ENCODE data around the gene FHOD3.

FHOD3 gene

GRCh38 chr18:36702401-36703013 lies 405.0 kb downstream of the FHOD3 start:
- TF ChIP-seq GATA2 (IDR thresholded peaks at IDR 0.05; ENCODE audit: low read depth, low read length) (no peak), GATA3 (IDR thresholded peaks at IDR 0.05; ENCODE audit: low read depth, low read length) (no peak)

- TF ChIP-seq GATA3 (IDR thresholded peaks at IDR 0.05; ENCODE audit: low read depth, low read length) (no peak), GATA2 (IDR thresholded peaks at IDR 0.05; ENCODE audit: low read depth, low read length) (no peak)
Observed at GRCh38 chr18:36704156-36704555, 406.6 kb downstream of the FHOD3 start.

- no peak for TF ChIP-seq GATA3 (IDR thresholded peaks at IDR 0.05; ENCODE audit: low read depth, low read length)
- no peak for TF ChIP-seq GATA2 (IDR thresholded peaks at IDR 0.05; ENCODE audit: low read depth, low read length)
Observed at GRCh38 chr18:36706134-36706881, 408.8 kb downstream of the FHOD3 start.

- no peak for TF ChIP-seq GATA3 (IDR thresholded peaks at IDR 0.05; ENCODE audit: low read depth, low read length)
- TF ChIP-seq GATA2 (IDR thresholded peaks at IDR 0.05; ENCODE audit: low read depth, low read length), result no peak
Observed at GRCh38 chr18:36708366-36708765, 410.9 kb downstream of the FHOD3 start.

GRCh38 chr18:36709315-36709714 lies 411.8 kb downstream of the FHOD3 start:
- TF ChIP-seq GATA3 (IDR thresholded peaks at IDR 0.05; ENCODE audit: low read depth, low read length), result no peak
- no peak for TF ChIP-seq GATA2 (IDR thresholded peaks at IDR 0.05; ENCODE audit: low read depth, low read length)

GRCh38 chr18:36711014-36711725 lies 413.7 kb downstream of the FHOD3 start:
- TF ChIP-seq GATA2 (IDR thresholded peaks at IDR 0.05; ENCODE audit: low read depth, low read length), result no peak
- no peak for TF ChIP-seq GATA3 (IDR thresholded peaks at IDR 0.05; ENCODE audit: low read depth, low read length)

GRCh38 chr18:36711813-36712444 lies 414.4 kb downstream of the FHOD3 start:
- TF ChIP-seq GATA3 (IDR thresholded peaks at IDR 0.05; ENCODE audit: low read depth, low read length) (no peak), GATA2 (IDR thresholded peaks at IDR 0.05; ENCODE audit: low read depth, low read length) (no peak)

GRCh38 chr18:36714476-36714875 lies 417.0 kb downstream of the FHOD3 start:
- TF ChIP-seq GATA2 (IDR thresholded peaks at IDR 0.05; ENCODE audit: low read depth, low read length) (no peak), GATA3 (IDR thresholded peaks at IDR 0.05; ENCODE audit: low read depth, low read length) (no peak)

- no peak for TF ChIP-seq GATA2 (IDR thresholded peaks at IDR 0.05; ENCODE audit: low read depth, low read length)
- no peak for TF ChIP-seq GATA3 (IDR thresholded peaks at IDR 0.05; ENCODE audit: low read depth, low read length)
Observed at GRCh38 chr18:36717422-36718110, 420.1 kb downstream of the FHOD3 start.

GRCh38 chr18:36718705-36719328 lies 421.3 kb downstream of the FHOD3 start:
- no peak for TF ChIP-seq GATA3 (IDR thresholded peaks at IDR 0.05; ENCODE audit: low read depth, low read length)
- TF ChIP-seq GATA2 (IDR thresholded peaks at IDR 0.05; ENCODE audit: low read depth, low read length), result no peak

GRCh38 chr18:36719630-36720029 lies 422.1 kb downstream of the FHOD3 start:
- TF ChIP-seq GATA2 (IDR thresholded peaks at IDR 0.05; ENCODE audit: low read depth, low read length) (no peak), GATA3 (IDR thresholded peaks at IDR 0.05; ENCODE audit: low read depth, low read length) (no peak)

- TF ChIP-seq GATA3 (IDR thresholded peaks at IDR 0.05; ENCODE audit: low read depth, low read length) (no peak), GATA2 (IDR thresholded peaks at IDR 0.05; ENCODE audit: low read depth, low read length) (no peak)
Observed at GRCh38 chr18:36724169-36724568, 426.7 kb downstream of the FHOD3 start.

- TF ChIP-seq GATA3 (IDR thresholded peaks at IDR 0.05; ENCODE audit: low read depth, low read length) (no peak), GATA2 (IDR thresholded peaks at IDR 0.05; ENCODE audit: low read depth, low read length) (no peak)
Observed at GRCh38 chr18:36724591-36725001, 427.1 kb downstream of the FHOD3 start.

Measured in SH-SY5Y (cell line).